PC-3 (cell line): ENCODE results near the gene SSU72.
"Not testable (repeated sequence)": the region's sequence is repeated elsewhere in the genome, so short reads cannot be mapped to it uniquely, and the experiment has no call there.

Experiments used
- CTCF ChIP-seq: fragments of 300-600 bp; sonication (generic); conservative IDR thresholded peaks from 2 replicates; pipeline ENCODE4 v1.5.1; 2017; ENCODE audit warnings: antibody characterized with exemption, low read depth, mild to moderate bottlenecking, low read length
- EZH2 ChIP-seq: fragments of 300-600 bp; sonication (generic); IDR thresholded peaks from one replicate; pipeline ENCODE4 v1.6.1; 2017; ENCODE audit warnings: antibody characterized with exemption, mild to moderate bottlenecking, low read length; ENCODE audit not compliant: unreplicated experiment
- EZH2phosphoT487 ChIP-seq: fragments of 300-600 bp; sonication (generic); IDR thresholded peaks from 2 replicates; pipeline ENCODE4 v1.6.1; 2018; ENCODE audit warnings: mild to moderate bottlenecking, antibody characterized with exemption, low read length, borderline replicate concordance

- TF ChIP-seq CTCF, EZH2, EZH2phosphoT487: not testable (repeated sequence)
Measured at GRCh38 chr1:1494311-1494710, 80.4 kb downstream of the SSU72 start.
